Cardiac septum (tissue), 1 donor: Measurements from ENCODE around the gene GCNT2. TPM values are rescaled to one million over a fixed set of nuclear protein-coding genes. Genes with fewer than 3 reads are reported as not detected.

Experiments used
- total RNA-seq: library from RNA; stranded (reverse); fragmentation: NEBNext Ultra II Directional; extraction: Animal tissue kit (Norgen Biotek cat#: 25700); gene quantifications from one replicate; pipeline ENCODE4 v1.2.1, GENCODE V29; 2021
- donor health status: DM: no; HTN: no; CAD: no.

GCNT2 gene
- total RNA-seq, 1 donor from 2014 or later = 37.1 TPM

Other genes with a start within 250 kb of the GCNT2 start
- 0.54 TPM for gene TFAP2A, start 106.3 kb upstream of the GCNT2 start, total RNA-seq
- gene C6orf52, start 173.3 kb downstream of the GCNT2 start, total RNA-seq = 1.7 TPM
- 9.3 TPM for gene PAK1IP1, start 173.6 kb downstream of the GCNT2 start, total RNA-seq
- 112 TPM for gene TMEM14C, start 201.7 kb downstream of the GCNT2 start, total RNA-seq
- 92.4 TPM for gene TMEM14B, start 226.5 kb downstream of the GCNT2 start, total RNA-seq